Measurements from ENCODE around the gene SLC26A2.

- no peak for TF ChIP-seq CTCF (IDR thresholded peaks at IDR 0.05)
- no peak for TF ChIP-seq POLR2A (IDR thresholded peaks at IDR 0.05)
Measured at GRCh38 chr5:149975409-149975808, 14.9 kb downstream of the SLC26A2 start.

Data from thyroid gland (tissue), 4 donors.